ENCODE data around the gene DNAH3.

Gene DNAH3

GRCh38 chr16:20900299-20901067 is 250.2 kb downstream of the DNAH3 start, which contains the start of the genes DCUN1D3 and LYRM1:
Gene DCUN1D3 (minus strand): TSS chr16:20900358. CDS start chr16:20862538, 37,820 bp downstream.
Gene LYRM1 (plus strand): TSS chr16:20900771. CDS start chr16:20915556, 14,785 bp downstream.
- peak; percentile 93 for DNase-seq

DNA sequence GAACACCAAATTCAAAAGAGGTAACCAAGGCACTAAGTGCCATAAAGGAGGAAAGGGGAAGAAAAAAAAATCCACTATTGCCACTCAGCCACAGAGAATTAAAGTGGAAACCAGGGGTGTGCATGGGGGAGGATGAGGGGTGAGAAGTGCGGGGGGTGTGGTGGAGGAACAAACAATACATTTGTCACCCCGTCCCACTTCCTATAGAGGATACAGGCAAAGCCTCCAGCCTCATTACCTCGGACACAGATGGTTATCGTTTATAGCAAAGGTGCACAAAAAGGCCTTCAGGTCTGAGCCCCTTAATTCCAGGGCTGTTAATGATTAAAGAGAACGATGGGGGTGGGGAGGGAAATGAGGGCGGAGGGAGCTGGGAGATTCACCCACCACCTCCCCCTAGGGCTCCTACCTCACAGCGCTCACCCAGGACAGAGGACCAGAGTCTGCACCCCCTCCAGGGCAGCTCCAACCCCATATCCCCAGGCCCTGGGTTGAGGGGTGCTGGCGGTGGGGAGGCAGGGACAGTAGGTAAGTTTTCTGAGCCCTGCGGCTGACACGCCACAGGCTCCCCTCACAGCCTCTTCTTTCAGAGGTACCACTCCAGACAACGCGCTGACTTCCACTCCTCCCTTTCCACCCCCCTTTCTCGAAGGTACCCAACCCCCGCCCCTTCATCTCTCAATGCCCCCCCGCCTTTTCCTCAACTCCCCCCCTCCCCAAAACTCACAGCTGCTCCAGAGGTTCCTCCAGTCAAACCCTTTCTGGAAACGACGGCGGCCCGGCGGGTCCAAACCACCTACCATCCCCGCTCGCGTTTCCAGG is 251.0 kb downstream of the DNAH3 start:
- no peak for DNase-seq

DNA sequence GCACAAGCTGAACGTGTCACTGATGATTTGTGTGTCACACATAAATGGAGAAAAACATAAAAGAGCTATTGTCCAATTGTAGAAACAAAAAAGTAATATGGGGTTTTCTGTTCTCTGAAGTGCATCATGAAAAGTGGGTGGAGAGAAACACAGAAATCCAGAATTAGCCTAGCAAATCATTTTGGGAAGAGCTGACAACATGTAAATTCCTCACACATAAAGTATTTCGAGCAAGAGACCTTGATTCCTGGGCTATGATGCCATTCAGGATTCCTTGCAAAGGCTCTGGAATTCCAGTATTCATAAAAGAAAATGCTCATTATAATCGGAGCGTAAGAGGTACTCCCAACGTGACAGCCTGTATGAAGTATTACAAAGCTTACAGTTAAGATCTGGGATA is 251.6 kb downstream of the DNAH3 start:
- DNase-seq: no peak

GRCh38 chr16:20897922-20898321 is 252.7 kb downstream of the DNAH3 start:
- no peak for DNase-seq

DNA sequence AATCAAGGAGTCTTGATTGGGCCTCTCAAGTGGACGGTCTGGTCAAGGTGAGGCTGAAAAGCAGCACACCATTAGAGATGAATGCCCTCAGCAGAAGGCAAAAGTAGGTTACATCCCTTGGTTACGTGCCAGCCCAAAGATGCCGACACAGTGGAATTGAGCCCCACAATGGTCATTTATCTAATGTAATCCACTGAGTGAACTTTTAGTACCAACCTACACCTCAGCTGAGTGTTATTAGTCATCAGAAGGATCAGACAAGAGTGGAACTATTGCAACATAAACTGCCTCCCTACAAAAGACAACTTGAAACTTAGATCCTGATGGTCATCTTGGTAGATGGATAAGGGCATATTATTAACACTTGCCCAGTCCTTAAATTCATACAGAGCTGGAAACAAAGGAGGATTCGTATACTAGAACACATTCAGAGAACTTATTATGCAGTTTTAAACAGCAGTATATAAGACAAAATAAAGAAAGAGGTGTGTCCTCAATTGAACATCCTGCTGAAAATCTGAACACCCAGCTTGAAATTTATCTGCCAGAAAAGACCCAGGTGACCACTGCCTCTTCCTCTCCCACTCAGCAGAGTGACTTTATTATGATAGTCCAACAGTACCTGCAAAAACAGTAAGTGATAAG is 253.3 kb downstream of the DNAH3 start:
- DNase-seq: no peak

- DNase-seq: no peak
Measured at GRCh38 chr16:20894388-20894787, 256.3 kb downstream of the DNAH3 start.

DNA sequence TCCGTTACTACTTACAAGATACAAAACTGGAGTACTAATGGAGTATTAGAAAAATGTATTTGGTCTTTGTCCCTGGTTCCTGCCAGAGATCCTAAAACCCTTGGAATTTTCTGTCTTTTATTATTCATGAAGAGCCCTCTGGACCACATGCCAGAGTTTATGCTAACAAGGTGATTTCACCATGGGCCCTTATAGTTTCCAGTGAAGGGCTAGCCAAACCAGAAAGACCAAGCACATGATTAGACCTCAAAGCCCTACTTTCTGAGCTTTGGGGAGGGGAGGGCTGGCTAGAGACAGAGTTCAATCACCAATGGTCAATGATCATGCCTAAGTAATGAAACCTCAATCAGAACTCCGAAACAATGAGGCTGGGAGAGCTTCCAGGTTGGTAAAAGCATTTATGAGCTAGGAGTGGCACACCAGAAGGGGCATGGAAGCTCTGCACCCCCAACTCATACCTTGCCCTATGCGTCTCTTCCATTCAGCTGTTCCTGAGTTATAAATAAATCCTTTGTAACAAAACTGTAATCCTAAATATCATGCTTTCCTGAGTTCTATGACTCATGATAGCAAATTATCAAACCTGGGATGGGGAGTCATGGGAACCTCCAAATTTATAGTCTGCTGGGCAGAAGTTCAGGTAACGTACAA is 260.9 kb downstream of the DNAH3 start:
- no peak for DNase-seq

DNA sequence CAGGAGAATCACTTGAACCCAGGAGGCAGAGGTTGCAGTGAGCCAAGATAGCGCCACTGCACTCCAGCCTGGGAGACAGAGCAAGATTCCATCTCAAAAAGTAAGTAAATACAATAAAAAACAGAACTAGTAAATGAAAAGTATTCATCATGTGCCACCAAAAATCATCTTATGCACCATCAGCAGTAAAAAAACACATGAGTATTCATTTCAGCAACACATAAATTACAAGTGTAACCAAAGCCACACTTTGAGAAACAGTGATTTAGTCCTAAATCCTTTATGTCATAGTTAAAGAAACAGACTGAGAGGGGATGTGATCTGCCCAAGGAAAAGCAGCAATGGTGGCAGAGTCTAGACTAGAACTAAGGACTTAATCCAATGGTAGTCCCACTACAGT is 263.4 kb downstream of the DNAH3 start:
- DNase-seq: no peak

- DNase-seq: no peak
Measured at GRCh38 chr16:20886320-20886719, 264.3 kb downstream of the DNAH3 start.

- DNase-seq: no peak
Measured at GRCh38 chr16:20884240-20884556, 266.4 kb downstream of the DNAH3 start.

DNA sequence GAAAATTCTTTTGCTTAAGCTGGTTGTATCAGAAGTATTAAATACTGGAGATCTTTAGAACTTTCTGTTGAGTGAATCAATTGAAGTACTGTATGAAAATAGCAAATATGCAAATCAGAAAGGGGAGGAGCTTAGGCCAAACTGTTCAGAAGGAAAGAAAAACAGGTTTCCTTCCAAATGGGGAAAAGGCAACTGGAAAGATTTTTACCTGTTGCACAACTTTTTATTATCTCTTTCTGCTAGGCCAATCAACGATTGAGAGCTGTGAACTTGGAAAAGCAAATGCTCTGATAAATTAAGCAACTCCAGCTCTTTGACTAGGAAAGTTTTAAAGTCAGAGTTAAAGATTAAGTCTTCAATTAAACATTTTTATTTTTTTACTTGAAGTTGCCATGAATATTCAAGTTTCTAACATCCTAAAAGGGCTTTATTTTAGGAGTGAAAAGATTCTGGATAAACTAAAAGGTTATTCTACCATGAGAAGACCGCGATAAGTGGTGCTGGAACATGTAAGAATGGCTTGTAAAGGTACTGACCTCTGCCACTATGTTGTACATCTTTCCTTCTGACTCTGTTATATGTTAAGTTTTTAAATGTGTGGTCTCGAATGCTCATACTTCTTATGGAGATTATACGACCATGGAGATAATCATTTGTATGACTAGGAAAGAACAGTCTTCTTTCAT is 266.9 kb downstream of the DNAH3 start:
- no peak for DNase-seq

Data from NCI-H774 (cell line).